NCI-H748 (cell line): ENCODE results near the gene LGALS3.

Experiments
- DNase-seq: peaks from one replicate; lab custom pipeline; 2025; ENCODE audit not compliant: unreplicated experiment; lab: John Stamatoyannopoulos, UW

The LGALS3 gene

DNA sequence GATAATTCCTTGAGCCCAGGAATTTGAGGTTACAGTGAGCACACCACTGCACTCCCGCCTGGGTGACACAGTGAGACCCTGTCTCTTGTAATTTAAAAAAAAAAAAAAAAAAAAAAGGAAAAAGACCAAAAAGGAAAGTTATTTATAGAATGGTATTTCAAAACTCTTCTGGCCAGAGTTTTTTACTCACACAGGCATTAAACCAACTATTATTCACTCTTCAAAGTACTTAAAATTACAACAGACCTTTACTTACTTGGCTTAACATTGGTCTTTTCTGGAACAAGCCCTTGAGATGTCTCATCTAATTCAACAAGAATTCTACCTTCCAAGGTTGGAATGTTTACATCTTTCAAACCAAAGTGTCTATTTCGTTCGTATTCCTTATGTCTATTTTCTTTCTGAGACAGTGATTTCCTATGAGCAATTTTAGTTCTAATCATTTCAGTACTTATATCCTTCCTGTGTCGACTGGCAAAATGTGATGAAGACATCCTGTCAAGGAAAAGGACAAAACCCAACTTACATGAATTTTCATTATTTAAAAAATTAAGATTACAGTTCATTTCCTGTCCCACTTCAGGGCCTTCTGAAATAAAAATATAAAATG is 59.7 kb downstream of the LGALS3 start:
- no peak for DNase-seq

DNA sequence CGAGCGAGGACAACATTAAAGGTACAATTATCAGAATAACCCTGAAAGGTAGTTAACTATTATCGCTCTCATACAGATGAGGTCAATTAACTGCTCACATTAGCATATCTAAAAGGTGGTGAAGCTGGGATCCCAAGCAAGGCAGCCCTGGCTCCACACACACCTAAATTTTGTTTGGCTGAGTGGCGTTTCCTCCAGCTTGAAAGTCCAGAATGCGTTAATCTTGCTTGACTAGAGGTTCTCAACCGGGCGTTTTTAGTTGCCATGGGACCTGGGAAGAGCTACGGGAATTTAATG is 61.8 kb downstream of the LGALS3 start:
- DNase-seq: no peak

GRCh38 chr14:55191203-55192053 is 62.4 kb downstream of the LGALS3 start, which contains the start of gene DLGAP5:
Gene DLGAP5 (minus strand): TSS chr14:55191585. CDS start chr14:55189179, 2,406 bp downstream.
- peak; percentile 99 for DNase-seq

- peak; percentile 22 for DNase-seq
Observed at GRCh38 chr14:55192054-55192621, 63.1 kb downstream of the LGALS3 start.

DNA sequence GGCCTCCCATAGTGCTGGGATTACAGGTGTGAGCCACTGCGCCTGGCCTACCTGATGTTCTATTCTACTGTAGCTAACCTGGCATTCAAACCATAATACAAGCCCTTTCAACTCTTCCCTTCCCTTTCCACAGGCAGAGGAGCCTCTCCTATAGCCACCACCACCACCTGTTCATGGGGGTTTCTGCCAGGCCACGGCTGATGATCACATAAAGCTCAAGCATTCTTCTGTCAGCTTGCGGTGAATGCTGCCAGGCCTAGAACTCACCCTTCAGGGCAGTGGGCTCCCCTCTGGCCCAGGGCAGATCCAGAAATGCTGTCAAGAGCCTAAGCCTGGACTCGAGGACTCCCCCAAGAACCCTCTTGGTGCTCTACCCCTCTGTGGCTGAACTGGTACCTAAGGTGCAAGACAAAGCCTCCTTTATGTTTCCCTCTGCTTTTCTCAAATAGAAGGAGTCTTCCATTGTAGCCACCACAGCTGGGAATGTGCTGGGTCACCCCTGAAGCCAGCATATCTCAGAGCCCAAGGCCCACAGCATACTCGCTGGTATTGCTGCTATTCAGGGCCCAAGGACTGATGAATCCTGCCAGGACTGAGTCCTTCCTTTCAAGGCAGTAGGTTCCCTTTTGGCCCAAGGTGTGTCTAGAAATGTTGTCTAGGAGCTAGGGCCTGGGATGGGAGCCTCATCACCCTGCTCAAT is 65.8 kb downstream of the LGALS3 start:
- no peak for DNase-seq
